ENCODE results near the gene PGAP2. TPM values are rescaled to one million over a fixed set of nuclear protein-coding genes. Genes with fewer than 3 reads are reported as not detected.

Gene PGAP2
- total RNA-seq, 1 experiment from 2014 or later = 37.4 TPM

DNA sequence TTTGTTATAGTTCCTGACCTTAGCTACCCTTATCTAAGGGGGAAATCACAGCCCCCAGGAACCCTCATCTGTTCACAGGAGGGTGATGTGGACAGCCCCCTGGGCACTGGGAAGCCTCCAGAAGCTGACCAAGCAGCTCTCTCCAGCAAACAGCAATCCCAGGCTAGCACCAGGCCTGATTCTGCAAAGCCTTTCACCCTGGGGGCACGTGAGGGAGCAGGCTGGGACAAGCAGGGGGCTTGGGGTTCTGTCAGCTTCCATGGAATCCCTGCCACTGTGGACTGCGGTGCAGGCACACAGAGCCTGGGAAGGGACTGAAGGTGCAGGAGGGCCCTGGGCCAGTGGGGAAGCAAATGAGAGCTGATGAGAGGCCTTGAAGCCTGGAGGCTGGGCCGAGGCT lies 2.1 kb downstream of the PGAP2 start:
- Histone ChIP-seq H2BK20ac (ENCODE audit: low read depth, low read length, poor library complexity, severe bottlenecking) (no peak overlapping the region), H2BK5ac (ENCODE audit: insufficient read length, low read length) (no peak overlapping the region), H2AK5ac (ENCODE audit: insufficient read length, low read length) (no peak overlapping the region), H3K79me2 (ENCODE audit: insufficient read depth, low read length) (0 out of 2 replicates have a peak, but pooled peaks cover 2% of the 10 kb centered on the region), H3K27me3 (ENCODE audit: insufficient read depth, low read length) (no peaks in the 10 kb centered on the region), H3K14ac (ENCODE audit: insufficient read depth, low read length) (no peak overlapping the region), H3K4ac (ENCODE audit: low read depth, low read length) (no peak overlapping the region), H2AFZ (ENCODE audit: low read length) (no peak overlapping the region), H3T11ph (ENCODE audit: low read length) (no peak overlapping the region), H2BK12ac (ENCODE audit: insufficient read length, low read depth, low read length) (no peak overlapping the region), H3K27ac (ENCODE audit: insufficient read length, low read depth, low read length) (no peak overlapping the region), H3K4me1 (ENCODE audit: insufficient read depth, low read length) (no peaks in the 10 kb centered on the region), H3K23me2 (ENCODE audit: insufficient read length, low read depth, low read length, poor library complexity, severe bottlenecking) (peaks cover 9% of the 10 kb centered on the region), H3K18ac (ENCODE audit: insufficient read length, low read depth, low read length) (no peak overlapping the region), H4K20me1 (ENCODE audit: control insufficient read depth, insufficient read depth, insufficient read length) (no peaks in the 10 kb centered on the region), H4K5ac (ENCODE audit: insufficient read length, low read depth, low read length) (no peak overlapping the region), H3K56ac (ENCODE audit: insufficient read length, low read depth, low read length) (no peak overlapping the region), H3K9ac (ENCODE audit: extremely low read depth, insufficient read length, low read length) (no peak overlapping the region), H4K91ac (ENCODE audit: insufficient read length, low read depth, low read length) (no peak overlapping the region), H2BK15ac (ENCODE audit: low read depth, low read length) (no peak overlapping the region), H3K4me2 (ENCODE audit: insufficient read depth, insufficient read length, low read length) (no peak overlapping the region), H3K79me1 (ENCODE audit: insufficient read depth, low read depth, low read length, poor library complexity, severe bottlenecking) (no peaks in the 10 kb centered on the region), H4K8ac (replicated peaks; ENCODE audit: insufficient read length, low read depth, low read length) (no peak overlapping the region), H3K9me3 (ENCODE audit: control insufficient read depth, low read depth, low read length) (no peaks in the 10 kb centered on the region), H3K23ac (ENCODE audit: insufficient read length, low read depth, low read length) (no peak overlapping the region), H2BK120ac (ENCODE audit: low read depth, low read length, poor library complexity, severe bottlenecking) (no peak overlapping the region)
- Mint-ChIP-seq H3K4me3 (no peak overlapping the region), H3K27ac (no peak overlapping the region), H3K27me3 (ENCODE audit: low read depth) (no peaks in the 10 kb centered on the region), H3K9me3 (no peaks in the 10 kb centered on the region), H3K36me3 (ENCODE audit: insufficient read depth in 1 of 3, low read depth in 3 of 3) (peaks cover 0 to 5% (median 0%) of the 10 kb centered on the region in 3 experiments; a peak in 2 of 7 replicates), H3K4me1 (peaks cover 14 to 17% of the 10 kb centered on the region in 2 experiments)
- TF ChIP-seq, protein P1, sequence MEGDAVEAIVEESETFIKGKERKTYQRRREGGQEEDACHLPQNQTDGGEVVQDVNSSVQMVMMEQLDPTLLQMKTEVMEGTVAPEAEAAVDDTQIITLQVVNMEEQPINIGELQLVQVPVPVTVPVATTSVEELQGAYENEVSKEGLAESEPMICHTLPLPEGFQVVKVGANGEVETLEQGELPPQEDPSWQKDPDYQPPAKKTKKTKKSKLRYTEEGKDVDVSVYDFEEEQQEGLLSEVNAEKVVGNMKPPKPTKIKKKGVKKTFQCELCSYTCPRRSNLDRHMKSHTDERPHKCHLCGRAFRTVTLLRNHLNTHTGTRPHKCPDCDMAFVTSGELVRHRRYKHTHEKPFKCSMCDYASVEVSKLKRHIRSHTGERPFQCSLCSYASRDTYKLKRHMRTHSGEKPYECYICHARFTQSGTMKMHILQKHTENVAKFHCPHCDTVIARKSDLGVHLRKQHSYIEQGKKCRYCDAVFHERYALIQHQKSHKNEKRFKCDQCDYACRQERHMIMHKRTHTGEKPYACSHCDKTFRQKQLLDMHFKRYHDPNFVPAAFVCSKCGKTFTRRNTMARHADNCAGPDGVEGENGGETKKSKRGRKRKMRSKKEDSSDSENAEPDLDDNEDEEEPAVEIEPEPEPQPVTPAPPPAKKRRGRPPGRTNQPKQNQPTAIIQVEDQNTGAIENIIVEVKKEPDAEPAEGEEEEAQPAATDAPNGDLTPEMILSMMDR (conservative IDR thresholded peaks at IDR 0.05) = no peak
- DNase-seq = no peak
- no CpG with 5 or more reads among the region's 3 CpGs for WGBS (ENCODE audit: extremely low coverage, insufficient read length, low lambda C conversion rate)
